Activated CD4-positive, alpha-beta memory T cell treated with anti-CD3 and anti-CD28 coated beads, Interleukin-2, amount 10 ng/mL, durations not matched to agents 7 days and 5 days (primary cell): ENCODE results near the gene PFKFB1. TPM values are rescaled to one million over a fixed set of nuclear protein-coding genes. Genes with fewer than 3 reads are reported as not detected.

Experiments
- CTCF ChIA-PET: fragments of 350-600 bp; sonication (Branson Sonifier 250); formaldehyde crosslinking; loops from one replicate; lab custom pipeline; 2021; ENCODE audit warnings: antibody characterized with exemption, inconsistent platforms; lab: Charles Lee
- POLR2A ChIA-PET: fragments of 350-600 bp; sonication (Branson Sonifier 250); formaldehyde crosslinking; loops from one replicate; lab custom pipeline; 2021; ENCODE audit warnings: antibody characterized with exemption; lab: Charles Lee
- DNase-seq: peaks from one replicate; pipeline ENCODE4 v3.0.0-alpha.2; 2020
- H3K27ac Mint-ChIP-seq: one replicate; pipeline ENCODE4 v1.8.0; 2021; ENCODE audit warnings: mild to moderate bottlenecking, mixed read lengths
- H3K27me3 Mint-ChIP-seq: one replicate; pipeline ENCODE4 v1.8.0; 2021; ENCODE audit warnings: mixed read lengths
- H3K36me3 Mint-ChIP-seq: one replicate; pipeline ENCODE4 v1.8.0; 2021; ENCODE audit warnings: low read depth, mixed read lengths
- H3K4me1 Mint-ChIP-seq: one replicate; pipeline ENCODE4 v1.8.0; 2021; ENCODE audit warnings: mixed read lengths
- H3K4me3 Mint-ChIP-seq: one replicate; pipeline ENCODE4 v1.8.0; 2021; ENCODE audit warnings: mild to moderate bottlenecking, mixed read lengths
- H3K9me3 Mint-ChIP-seq: one replicate; pipeline ENCODE4 v1.8.0; 2021; ENCODE audit warnings: mixed read lengths
- total RNA-seq, 2 experiments: library from RNA; stranded (reverse); gene quantifications; one replicate each; pipeline ENCODE4 v1.2.3, GENCODE V29; 2021

The PFKFB1 gene
- under 1 TPM; 0.45 to 0.60 TPM for total RNA-seq

GRCh38 chrX:54994099-54994498, at the start of gene PFKFB1:
Gene PFKFB1 (minus strand): TSS chrX:54994188. CDS start chrX:54994007, 181 bp downstream.
- Mint-ChIP-seq H3K27me3 (no peaks in the 10 kb centered on the region), H3K9me3 (no peaks in the 10 kb centered on the region)

GRCh38 chrX:55041514-55041913, 47.5 kb upstream of the PFKFB1 start:
- no peak for DNase-seq
- Mint-ChIP-seq H3K27ac (no peak overlapping the region), H3K9me3 (no peaks in the 10 kb centered on the region), H3K36me3 (no peaks in the 10 kb centered on the region), H3K4me1 (no peaks in the 10 kb centered on the region), H3K27me3 (no peaks in the 10 kb centered on the region), H3K4me3 (no peak overlapping the region)
- CTCF ChIA-PET: no interaction called here
- POLR2A ChIA-PET: no interaction called here

More at GRCh38 chrX:54994099-54994498, at the start of gene PFKFB1:
- Mint-ChIP-seq H3K36me3 (no peaks in the 10 kb centered on the region), H3K4me3 (no peak within 1 kb of the TSS), H3K27ac (no peak within 1 kb of the TSS), H3K4me1 (peaks cover under 1% of the 10 kb centered on the region)
- DNase-seq: no peak
- ChIA-PET CTCF (no interaction called here), POLR2A (no interaction called here)

GRCh38 chrX:55039471-55039870, 45.5 kb upstream of the PFKFB1 start:
- Mint-ChIP-seq H3K4me3 (no peak overlapping the region), H3K9me3 (no peaks in the 10 kb centered on the region), H3K36me3 (no peaks in the 10 kb centered on the region), H3K4me1 (no peaks in the 10 kb centered on the region), H3K27ac (no peak overlapping the region), H3K27me3 (no peaks in the 10 kb centered on the region)
- ChIA-PET POLR2A (no interaction called here), CTCF (no interaction called here)
- no peak for DNase-seq

- H3K4me1 Mint-ChIP-seq: no peaks in the 10 kb centered on the region
- H3K27ac Mint-ChIP-seq: no peak overlapping the region
- POLR2A ChIA-PET: no interaction called here
- H3K27me3 Mint-ChIP-seq: no peaks in the 10 kb centered on the region
- H3K9me3 Mint-ChIP-seq: no peaks in the 10 kb centered on the region
- no peaks in the 10 kb centered on the region for H3K36me3 Mint-ChIP-seq
- DNase-seq: no peak
- H3K4me3 Mint-ChIP-seq: no peak overlapping the region
- CTCF ChIA-PET: no interaction called here
These were observed 39.4 kb upstream of the PFKFB1 start for GRCh38 chrX:55033429-55033828.

- H3K27me3 Mint-ChIP-seq: no peaks in the 10 kb centered on the region
- ChIA-PET POLR2A (no interaction called here), CTCF (no interaction called here)
- no peak for DNase-seq
- H3K4me1 Mint-ChIP-seq: no peaks in the 10 kb centered on the region
- H3K27ac Mint-ChIP-seq: no peak within 1 kb of the TSS
- H3K4me3 Mint-ChIP-seq: no peak within 1 kb of the TSS
- no peaks in the 10 kb centered on the region for H3K36me3 Mint-ChIP-seq
- no peaks in the 10 kb centered on the region for H3K9me3 Mint-ChIP-seq
These were observed 36.5 kb upstream of the PFKFB1 start, which contains the start of gene ALAS2 for GRCh38 chrX:55030271-55031205. Gene ALAS2 (minus strand): TSS chrX:55030977. CDS start chrX:55026000, 4,977 bp downstream.

- Mint-ChIP-seq H3K4me3 (no peak overlapping the region), H3K9me3 (no peaks in the 10 kb centered on the region), H3K27me3 (no peaks in the 10 kb centered on the region), H3K4me1 (no peaks in the 10 kb centered on the region), H3K27ac (no peak overlapping the region), H3K36me3 (no peaks in the 10 kb centered on the region)
- ChIA-PET POLR2A (no interaction called here), CTCF (no interaction called here)
- DNase-seq: no peak
These were observed 35.3 kb upstream of the PFKFB1 start for GRCh38 chrX:55029291-55029690.

- Mint-ChIP-seq H3K27ac (no peak overlapping the region), H3K4me1 (no peaks in the 10 kb centered on the region), H3K27me3 (no peaks in the 10 kb centered on the region), H3K9me3 (no peaks in the 10 kb centered on the region), H3K4me3 (no peak overlapping the region), H3K36me3 (no peaks in the 10 kb centered on the region)
- DNase-seq: no peak
- ChIA-PET CTCF (no interaction called here), POLR2A (no interaction called here)
These were observed 34.6 kb upstream of the PFKFB1 start for GRCh38 chrX:55028611-55029010.

GRCh38 chrX:55028040-55028439, 34.1 kb upstream of the PFKFB1 start:
- H3K4me1 Mint-ChIP-seq: no peaks in the 10 kb centered on the region
- ChIA-PET POLR2A (no interaction called here), CTCF (no interaction called here)
- DNase-seq: no peak
- no peak overlapping the region for H3K27ac Mint-ChIP-seq
- H3K27me3 Mint-ChIP-seq: no peaks in the 10 kb centered on the region
- H3K9me3 Mint-ChIP-seq: no peaks in the 10 kb centered on the region
- no peaks in the 10 kb centered on the region for H3K36me3 Mint-ChIP-seq
- H3K4me3 Mint-ChIP-seq: no peak overlapping the region

- Mint-ChIP-seq H3K36me3 (no peaks in the 10 kb centered on the region), H3K27me3 (no peaks in the 10 kb centered on the region), H3K4me3 (no peak overlapping the region), H3K27ac (no peak overlapping the region), H3K4me1 (no peaks in the 10 kb centered on the region), H3K9me3 (no peaks in the 10 kb centered on the region)
- POLR2A ChIA-PET: no interaction called here
- CTCF ChIA-PET: no interaction called here
- DNase-seq: no peak
These were observed 32.9 kb upstream of the PFKFB1 start for GRCh38 chrX:55026840-55027239.

GRCh38 chrX:55026143-55026542, 32.2 kb upstream of the PFKFB1 start:
- no peaks in the 10 kb centered on the region for H3K27me3 Mint-ChIP-seq
- no peak overlapping the region for H3K4me3 Mint-ChIP-seq
- DNase-seq: no peak
- ChIA-PET POLR2A (no interaction called here), CTCF (no interaction called here)
- H3K36me3 Mint-ChIP-seq: no peaks in the 10 kb centered on the region
- H3K4me1 Mint-ChIP-seq: no peaks in the 10 kb centered on the region
- no peak overlapping the region for H3K27ac Mint-ChIP-seq
- no peaks in the 10 kb centered on the region for H3K9me3 Mint-ChIP-seq

GRCh38 chrX:55014897-55015299, 20.9 kb upstream of the PFKFB1 start:
- Mint-ChIP-seq H3K4me1 (no peaks in the 10 kb centered on the region), H3K27ac (no peak overlapping the region), H3K36me3 (no peaks in the 10 kb centered on the region), H3K4me3 (no peak overlapping the region), H3K27me3 (no peaks in the 10 kb centered on the region), H3K9me3 (no peaks in the 10 kb centered on the region)
- CTCF ChIA-PET: no interaction called here
- DNase-seq: no peak
- POLR2A ChIA-PET: no interaction called here

- no peak overlapping the region for H3K27ac Mint-ChIP-seq
- no peak for DNase-seq
- ChIA-PET POLR2A (no interaction called here), CTCF (no interaction called here)
- H3K4me1 Mint-ChIP-seq: peaks cover 6% of the 10 kb centered on the region
- no peaks in the 10 kb centered on the region for H3K9me3 Mint-ChIP-seq
- H3K36me3 Mint-ChIP-seq: peaks cover 11% of the 10 kb centered on the region
- H3K27me3 Mint-ChIP-seq: no peaks in the 10 kb centered on the region
- no peak overlapping the region for H3K4me3 Mint-ChIP-seq
These were observed 17.3 kb upstream of the PFKFB1 start for GRCh38 chrX:55011294-55011693.

- DNase-seq: no peak
- Mint-ChIP-seq H3K4me1 (peaks cover 8% of the 10 kb centered on the region), H3K27ac (no peak overlapping the region), H3K27me3 (no peaks in the 10 kb centered on the region), H3K36me3 (peaks cover 32% of the 10 kb centered on the region), H3K4me3 (no peak overlapping the region), H3K9me3 (no peaks in the 10 kb centered on the region)
- ChIA-PET POLR2A (interaction anchor here (1.2 to 2.2 kb wide), 2 partner anchors 9 to 1225 kb away, joined by 3 to 11 read pairs; partner anchors contain the start of gene APEX2), CTCF (interaction anchor here (0.8 kb wide), 1 partner anchor 111 kb away, joined by 3 read pairs; no protein-coding TSS in a partner anchor)
These were observed 14.8 kb upstream of the PFKFB1 start for GRCh38 chrX:55008571-55009358.
